Sigmoid colon (tissue), 4 donors: ENCODE results near the gene NLGN1.

Source experiments
- EP300 ChIP-seq, 4 donors: sonication (generic); formaldehyde crosslinking; IDR thresholded peaks; one replicate each; pipeline ENCODE4 v1.6.1; 2017; ENCODE audit warnings: antibody characterized with exemption in 4 of 4
- TF ChIP-seq, protein P1 (sequence below), 4 experiments: fragments of 450-650 bp in 3 of 4; fragments of 200-600 bp in 1 of 4; IDR thresholded peaks; one replicate each; pipeline ENCODE4 v1.5.1; 2016 to 2019; ENCODE audit warnings: antibody characterized with exemption in 4 of 4, mild to moderate bottlenecking in 3 of 4, moderate library complexity in 2 of 4

DNA sequence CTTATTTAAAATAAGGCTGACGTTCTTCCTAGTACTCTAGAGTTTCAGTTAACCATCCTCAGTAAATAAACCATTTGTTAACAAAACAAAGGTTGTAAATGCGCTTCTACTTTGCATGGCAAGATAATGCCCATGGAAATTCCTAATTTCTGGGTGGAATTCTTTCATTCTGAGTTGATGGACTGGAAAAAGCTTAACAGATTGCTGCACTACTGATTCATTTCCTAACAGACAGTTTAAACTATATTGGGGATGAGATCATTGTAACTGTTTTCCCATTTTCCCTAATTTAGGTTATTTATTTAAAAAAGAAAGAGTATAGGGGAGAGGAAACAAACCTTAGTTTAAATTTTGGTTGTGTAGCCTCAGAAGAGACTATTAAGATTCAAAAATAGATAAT, 342.2 kb downstream of the NLGN1 start:
- TF ChIP-seq, protein P1, sequence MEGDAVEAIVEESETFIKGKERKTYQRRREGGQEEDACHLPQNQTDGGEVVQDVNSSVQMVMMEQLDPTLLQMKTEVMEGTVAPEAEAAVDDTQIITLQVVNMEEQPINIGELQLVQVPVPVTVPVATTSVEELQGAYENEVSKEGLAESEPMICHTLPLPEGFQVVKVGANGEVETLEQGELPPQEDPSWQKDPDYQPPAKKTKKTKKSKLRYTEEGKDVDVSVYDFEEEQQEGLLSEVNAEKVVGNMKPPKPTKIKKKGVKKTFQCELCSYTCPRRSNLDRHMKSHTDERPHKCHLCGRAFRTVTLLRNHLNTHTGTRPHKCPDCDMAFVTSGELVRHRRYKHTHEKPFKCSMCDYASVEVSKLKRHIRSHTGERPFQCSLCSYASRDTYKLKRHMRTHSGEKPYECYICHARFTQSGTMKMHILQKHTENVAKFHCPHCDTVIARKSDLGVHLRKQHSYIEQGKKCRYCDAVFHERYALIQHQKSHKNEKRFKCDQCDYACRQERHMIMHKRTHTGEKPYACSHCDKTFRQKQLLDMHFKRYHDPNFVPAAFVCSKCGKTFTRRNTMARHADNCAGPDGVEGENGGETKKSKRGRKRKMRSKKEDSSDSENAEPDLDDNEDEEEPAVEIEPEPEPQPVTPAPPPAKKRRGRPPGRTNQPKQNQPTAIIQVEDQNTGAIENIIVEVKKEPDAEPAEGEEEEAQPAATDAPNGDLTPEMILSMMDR (IDR thresholded peaks at IDR 0.05): no peak
- TF ChIP-seq EP300 (IDR thresholded peaks at IDR 0.05): no peak
